Gastrocnemius medialis (tissue), 4 donors: ENCODE data around the gene NUDT22.

Experiments used
- CTCF ChIP-seq, 5 experiments: fragments of 450-650 bp in 3 of 5; fragments of 200-600 bp in 2 of 5; sonication (generic) in 2 of 5; IDR thresholded peaks in 4 of 5; conservative IDR thresholded peaks in 1 of 5; 1 replicate in 4 of 5; 2 replicates in 1 of 5; pipeline ENCODE4 v1.5.1; 2016 to 2019; ENCODE audit warnings: antibody characterized with exemption in 5 of 5, mild to moderate bottlenecking in 3 of 5, moderate library complexity in 3 of 5
- POLR2A ChIP-seq, 2 donors: fragments of 450-650 bp; IDR thresholded peaks; one replicate each; pipeline ENCODE4 v1.6.1; 2017; ENCODE audit warnings: antibody characterized with exemption in 2 of 2, mild to moderate bottlenecking in 2 of 2, moderate library complexity in 2 of 2

GRCh38 chr11:64269540-64270220 lies 43.6 kb downstream of the NUDT22 start:
- peak in 3 of 5 experiments; percentile 11 to 22 (median 16) for TF ChIP-seq CTCF (IDR thresholded peaks at IDR 0.05 in 4 of 5, conservative IDR thresholded peaks at IDR 0.05 in 1 of 5)
- peak; percentile 35 to 47 for TF ChIP-seq POLR2A (IDR thresholded peaks at IDR 0.05)
